ENCODE results near the gene PCDHGB1.
A peak's percentile ranks its signal among the peaks of the same experiment; 100 is the strongest.
"Not testable (repeated sequence)": the region's sequence is repeated elsewhere in the genome, so short reads cannot be mapped to it uniquely, and the experiment has no call there.

PCDHGB1 gene

DNA sequence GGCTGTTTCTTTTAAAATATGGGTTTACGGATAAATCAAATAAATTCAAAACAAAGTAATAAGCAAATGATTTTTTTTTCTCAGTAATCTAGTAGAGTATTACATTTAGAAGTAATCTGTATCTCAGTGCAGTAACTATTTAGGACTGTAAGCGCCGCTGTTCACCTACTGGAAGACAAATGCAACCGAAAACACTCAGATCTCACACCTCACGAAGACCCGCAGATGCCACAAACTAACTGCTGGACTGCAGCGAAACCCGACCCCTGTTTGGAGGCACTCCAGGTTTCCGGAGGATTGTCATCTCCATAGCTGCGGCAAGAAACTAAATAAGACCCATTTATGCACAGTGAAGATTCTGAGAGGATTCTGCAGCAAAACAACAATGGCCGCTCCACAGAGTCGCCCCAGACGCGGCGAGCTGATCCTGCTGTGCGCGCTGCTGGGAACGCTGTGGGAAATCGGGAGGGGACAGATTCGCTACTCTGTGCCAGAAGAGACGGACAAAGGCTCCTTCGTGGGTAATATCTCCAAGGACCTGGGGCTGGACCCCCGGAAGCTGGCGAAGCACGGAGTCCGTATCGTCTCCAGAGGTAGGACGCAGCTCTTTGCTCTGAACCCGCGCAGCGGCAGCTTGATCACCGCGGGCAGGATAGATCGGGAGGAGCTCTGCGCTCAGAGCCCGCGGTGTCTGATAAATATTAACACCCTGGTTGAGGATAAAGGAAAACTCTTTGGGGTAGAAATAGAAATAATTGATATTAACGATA is 42.7 kb downstream of the PCDHGB1 start, which contains the start of gene PCDHGA8:
TSS of gene PCDHGA8 (plus strand) at position 205 of the 770 bp plus-strand sequence. CDS start at position 386, 181 bp downstream.
- DNase-seq (ENCODE audit: low read depth) = peak; percentile 24
- TF ChIP-seq, protein P1, sequence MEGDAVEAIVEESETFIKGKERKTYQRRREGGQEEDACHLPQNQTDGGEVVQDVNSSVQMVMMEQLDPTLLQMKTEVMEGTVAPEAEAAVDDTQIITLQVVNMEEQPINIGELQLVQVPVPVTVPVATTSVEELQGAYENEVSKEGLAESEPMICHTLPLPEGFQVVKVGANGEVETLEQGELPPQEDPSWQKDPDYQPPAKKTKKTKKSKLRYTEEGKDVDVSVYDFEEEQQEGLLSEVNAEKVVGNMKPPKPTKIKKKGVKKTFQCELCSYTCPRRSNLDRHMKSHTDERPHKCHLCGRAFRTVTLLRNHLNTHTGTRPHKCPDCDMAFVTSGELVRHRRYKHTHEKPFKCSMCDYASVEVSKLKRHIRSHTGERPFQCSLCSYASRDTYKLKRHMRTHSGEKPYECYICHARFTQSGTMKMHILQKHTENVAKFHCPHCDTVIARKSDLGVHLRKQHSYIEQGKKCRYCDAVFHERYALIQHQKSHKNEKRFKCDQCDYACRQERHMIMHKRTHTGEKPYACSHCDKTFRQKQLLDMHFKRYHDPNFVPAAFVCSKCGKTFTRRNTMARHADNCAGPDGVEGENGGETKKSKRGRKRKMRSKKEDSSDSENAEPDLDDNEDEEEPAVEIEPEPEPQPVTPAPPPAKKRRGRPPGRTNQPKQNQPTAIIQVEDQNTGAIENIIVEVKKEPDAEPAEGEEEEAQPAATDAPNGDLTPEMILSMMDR (conservative IDR thresholded peaks at IDR 0.05; ENCODE audit: control insufficient read depth, insufficient read depth, low read depth, low read length) = peak; percentile 18
- no peak within 1 kb of the TSS for H3K4me3 ChIP-seq (ENCODE audit: control insufficient read depth, low read depth, low read length)

DNA sequence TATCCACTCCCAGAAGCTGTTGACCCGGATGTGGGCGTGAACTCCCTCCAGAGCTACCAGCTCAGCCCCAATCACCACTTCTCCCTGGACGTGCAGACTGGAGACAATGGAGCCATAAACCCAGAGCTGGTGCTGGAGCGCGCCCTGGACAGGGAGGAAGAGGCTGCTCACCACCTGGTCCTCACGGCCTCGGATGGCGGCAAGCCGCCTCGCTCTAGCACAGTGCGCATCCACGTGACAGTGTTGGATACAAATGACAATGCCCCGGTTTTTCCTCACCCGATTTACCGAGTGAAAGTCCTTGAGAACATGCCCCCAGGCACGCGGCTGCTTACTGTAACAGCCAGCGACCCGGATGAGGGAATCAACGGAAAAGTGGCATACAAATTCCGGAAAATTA is 43.4 kb downstream of the PCDHGB1 start:
- no peak for DNase-seq (ENCODE audit: low read depth)
- TF ChIP-seq, protein P1 (conservative IDR thresholded peaks at IDR 0.05; ENCODE audit: control insufficient read depth, insufficient read depth, low read depth, low read length) = no peak
- no peak overlapping the region for H3K4me3 ChIP-seq (ENCODE audit: control insufficient read depth, low read depth, low read length)

DNA sequence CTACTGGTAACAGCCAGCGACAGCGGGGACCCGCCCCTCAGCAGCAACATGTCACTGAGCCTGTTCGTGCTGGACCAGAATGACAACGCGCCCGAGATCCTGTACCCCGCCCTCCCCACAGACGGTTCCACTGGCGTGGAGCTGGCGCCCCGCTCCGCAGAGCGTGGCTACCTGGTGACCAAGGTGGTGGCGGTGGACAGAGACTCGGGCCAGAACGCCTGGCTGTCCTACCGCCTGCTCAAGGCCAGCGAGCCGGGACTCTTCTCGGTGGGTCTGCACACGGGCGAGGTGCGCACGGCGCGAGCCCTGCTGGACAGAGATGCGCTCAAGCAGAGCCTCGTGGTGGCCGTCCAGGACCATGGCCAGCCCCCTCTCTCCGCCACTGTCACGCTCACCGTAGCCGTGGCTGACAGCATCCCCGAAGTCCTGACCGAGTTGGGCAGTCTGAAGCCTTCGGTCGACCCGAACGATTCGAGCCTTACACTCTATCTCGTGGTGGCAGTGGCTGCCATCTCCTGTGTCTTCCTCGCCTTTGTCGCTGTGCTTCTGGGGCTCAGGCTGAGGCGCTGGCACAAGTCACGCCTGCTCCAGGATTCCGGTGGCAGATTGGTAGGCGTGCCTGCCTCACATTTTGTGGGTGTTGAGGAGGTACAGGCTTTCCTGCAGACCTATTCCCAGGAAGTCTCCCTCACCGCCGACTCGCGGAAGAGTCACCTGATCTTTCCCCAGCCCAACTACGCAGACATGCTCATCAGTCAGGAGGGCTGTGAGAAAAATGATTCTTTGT is 44.7 kb downstream of the PCDHGB1 start:
- not testable (repeated sequence) for DNase-seq (ENCODE audit: low read depth); H3K4me3 ChIP-seq (ENCODE audit: control insufficient read depth, low read depth, low read length)

DNA sequence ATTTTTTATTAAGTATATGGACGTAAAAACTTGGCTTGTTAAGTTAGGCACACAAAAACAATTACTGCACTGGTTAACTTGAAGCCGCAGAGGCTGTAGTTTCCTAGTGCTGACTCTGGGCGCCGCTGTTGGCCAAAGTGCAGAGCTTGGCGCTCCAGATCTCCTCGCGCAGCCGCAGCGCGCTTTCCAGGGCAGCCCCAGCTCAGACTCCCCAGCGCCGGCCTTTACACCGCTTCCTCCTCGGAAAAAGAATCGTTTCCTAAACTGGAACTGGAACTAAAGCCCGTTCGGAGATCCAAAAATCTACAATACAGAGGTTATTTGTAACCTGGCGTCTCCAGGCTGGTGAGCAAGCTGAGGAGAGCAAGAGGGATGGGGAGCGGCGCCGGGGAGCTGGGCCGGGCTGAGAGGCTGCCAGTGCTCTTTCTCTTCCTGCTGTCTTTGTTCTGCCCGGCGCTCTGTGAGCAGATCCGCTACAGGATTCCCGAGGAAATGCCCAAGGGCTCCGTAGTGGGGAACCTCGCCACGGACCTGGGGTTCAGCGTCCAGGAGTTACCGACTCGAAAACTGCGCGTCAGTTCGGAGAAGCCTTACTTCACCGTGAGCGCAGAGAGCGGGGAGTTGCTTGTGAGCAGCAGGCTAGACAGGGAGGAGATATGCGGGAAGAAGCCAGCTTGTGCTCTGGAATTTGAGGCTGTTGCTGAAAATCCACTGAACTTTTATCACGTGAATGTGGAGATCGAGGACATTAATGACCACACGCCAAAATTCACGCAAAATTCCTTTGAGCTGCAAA is 48.1 kb downstream of the PCDHGB1 start, which contains the start of gene PCDHGB5:
TSS of gene PCDHGB5 (plus strand) at position 192 of the 796 bp plus-strand sequence. CDS start at position 373, 181 bp downstream.
- peak; percentile 66 for DNase-seq (ENCODE audit: low read depth)
- TF ChIP-seq, protein P1 (conservative IDR thresholded peaks at IDR 0.05; ENCODE audit: control insufficient read depth, insufficient read depth, low read depth, low read length) = peak; percentile 59
- peak within 1 kb of the TSS; percentile 45 for H3K4me3 ChIP-seq (ENCODE audit: control insufficient read depth, low read depth, low read length)

DNA sequence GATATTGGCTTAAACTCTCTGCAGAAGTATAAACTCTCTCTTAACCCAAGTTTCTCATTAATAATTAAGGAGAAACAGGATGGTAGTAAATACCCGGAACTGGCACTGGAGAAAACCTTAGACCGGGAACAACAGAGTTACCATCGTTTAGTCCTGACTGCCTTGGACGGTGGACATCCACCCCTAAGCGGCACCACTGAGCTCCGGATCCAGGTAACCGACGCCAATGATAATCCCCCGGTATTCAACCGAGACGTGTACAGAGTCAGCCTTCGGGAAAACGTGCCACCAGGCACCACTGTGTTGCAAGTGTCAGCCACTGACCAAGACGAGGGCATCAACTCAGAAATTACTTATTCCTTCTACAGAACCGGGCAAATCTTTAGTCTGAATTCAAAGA is 48.7 kb downstream of the PCDHGB1 start:
- no peak for DNase-seq (ENCODE audit: low read depth)
- TF ChIP-seq, protein P1 (conservative IDR thresholded peaks at IDR 0.05; ENCODE audit: control insufficient read depth, insufficient read depth, low read depth, low read length) = no peak
- no peak overlapping the region for H3K4me3 ChIP-seq (ENCODE audit: control insufficient read depth, low read depth, low read length)

DNA sequence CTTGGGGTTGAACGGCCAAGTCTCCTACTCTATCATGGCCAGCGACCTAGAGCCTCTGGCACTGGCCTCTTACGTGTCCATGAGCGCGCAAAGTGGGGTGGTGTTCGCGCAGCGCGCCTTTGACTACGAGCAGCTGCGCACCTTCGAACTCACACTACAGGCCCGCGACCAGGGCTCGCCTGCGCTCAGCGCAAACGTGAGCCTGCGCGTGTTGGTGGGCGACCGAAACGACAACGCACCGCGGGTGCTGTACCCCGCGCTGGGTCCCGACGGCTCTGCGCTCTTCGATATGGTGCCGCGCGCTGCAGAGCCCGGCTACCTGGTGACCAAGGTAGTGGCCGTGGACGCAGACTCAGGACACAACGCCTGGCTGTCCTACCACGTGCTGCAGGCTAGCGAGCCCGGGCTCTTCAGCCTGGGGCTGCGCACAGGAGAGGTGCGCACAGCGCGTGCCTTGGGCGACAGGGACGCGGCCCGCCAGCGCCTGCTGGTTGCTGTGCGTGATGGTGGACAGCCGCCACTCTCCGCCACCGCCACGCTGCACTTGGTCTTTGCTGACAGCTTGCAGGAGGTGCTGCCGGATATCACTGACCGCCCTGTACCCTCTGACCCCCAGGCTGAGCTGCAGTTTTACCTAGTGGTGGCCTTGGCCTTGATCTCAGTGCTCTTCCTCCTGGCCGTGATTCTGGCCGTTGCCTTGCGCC is 49.8 kb downstream of the PCDHGB1 start:
- no peak for DNase-seq (ENCODE audit: low read depth)
- H3K4me3 ChIP-seq (ENCODE audit: control insufficient read depth, low read depth, low read length) = no peak overlapping the region
- TF ChIP-seq, protein P1 (conservative IDR thresholded peaks at IDR 0.05; ENCODE audit: control insufficient read depth, insufficient read depth, low read depth, low read length) = no peak

All from fibroblast of mammary gland (primary cell).